ENCODE results near the gene HMG20A.

DNA sequence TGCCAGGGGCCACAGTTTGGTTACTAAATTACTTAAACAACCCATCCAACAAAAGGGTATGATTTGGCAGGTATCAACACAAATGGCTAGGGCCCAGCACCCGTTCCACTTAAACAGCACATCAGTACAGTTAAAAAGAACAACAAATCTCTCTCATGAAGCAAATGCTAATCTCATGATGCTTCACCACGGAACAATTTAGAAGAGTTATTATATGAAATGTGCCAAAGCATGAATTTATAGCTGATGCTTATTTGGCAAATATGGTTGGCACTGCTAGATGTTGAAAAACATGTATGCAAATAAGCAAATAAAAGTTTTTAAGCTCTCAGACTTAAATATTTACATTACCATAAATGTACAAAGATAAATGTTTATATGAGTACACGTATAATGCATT lies 3.1 kb upstream of the HMG20A start:
- TF ChIP-seq CTCF (IDR thresholded peaks at IDR 0.05) (no peak), EP300 (IDR thresholded peaks at IDR 0.05) (no peak), POLR2A (IDR thresholded peaks at IDR 0.05; ENCODE audit: low read depth) (no peak), POLR2AphosphoS5 (IDR thresholded peaks at IDR 0.05) (no peak)
